K562 (cell line): ENCODE measurements around the gene SNX14. TPM values are rescaled to one million over a fixed set of nuclear protein-coding genes. Genes with fewer than 3 reads are reported as not detected.
A peak's percentile ranks its signal among the peaks of the same experiment; 100 is the strongest.

Experiments used
- CEBPG ChIP-seq, 3 experiments: fragments of 200-800 bp in 1 of 3; sonication (Bioruptor generic) in 1 of 3; sonication (generic) in 1 of 3; formaldehyde crosslinking in 1 of 3; IDR thresholded peaks in 2 of 3; conservative IDR thresholded peaks in 1 of 3; 2 replicates each; pipeline versions ENCODE4 v1.6.1 to v1.8.0; 2016 to 2022; ENCODE audit warnings: missing compliant biosample characterization in 2 of 3, missing genetic modification characterization in 2 of 3, mild to moderate bottlenecking in 1 of 3, missing genetic modification reagents in 1 of 3
- ELF1 ChIP-seq: fragments of 200-800 bp; sonication (Bioruptor generic); IDR thresholded peaks from 2 replicates; pipeline ENCODE4 v1.6.1; 2016; ENCODE audit warnings: missing genetic modification characterization, missing compliant biosample characterization
- ERF ChIP-seq: fragments of 450-650 bp; formaldehyde crosslinking; IDR thresholded peaks from 2 replicates; pipeline ENCODE4 v1.4.0; 2020; ENCODE audit warnings: mild to moderate bottlenecking, mixed read lengths
- ETS2 ChIP-seq: IDR thresholded peaks from 2 replicates; pipeline ENCODE4 v1.6.1; 2016; ENCODE audit warnings: borderline replicate concordance, missing genetic modification characterization, mild to moderate bottlenecking, moderate library complexity, missing compliant biosample characterization; ENCODE audit not compliant: poor library complexity, severe bottlenecking
- FOSL1 ChIP-seq: fragments of 200-800 bp; sonication (Bioruptor generic); conservative IDR thresholded peaks from 2 replicates; pipeline ENCODE4 v1.6.1; 2016; ENCODE audit warnings: missing genetic modification characterization, missing compliant biosample characterization
- HNRNPL ChIP-seq: fragments of 200-400 bp; formaldehyde crosslinking; IDR thresholded peaks from 2 replicates; pipeline ENCODE4 v1.6.1; 2017; ENCODE audit warnings: low read depth, mild to moderate bottlenecking, low read length
- HNRNPLL ChIP-seq: fragments of 200-400 bp; formaldehyde crosslinking; IDR thresholded peaks from 2 replicates; pipeline ENCODE4 v1.6.1; 2017; ENCODE audit warnings: low read length, low read depth, mild to moderate bottlenecking; ENCODE audit not compliant: poor library complexity, severe bottlenecking
- IRF1 ChIP-seq: sonication (generic); formaldehyde crosslinking; IDR thresholded peaks from 2 replicates; pipeline ENCODE4 v1.8.0; 2022; ENCODE audit warnings: missing genetic modification reagents, mild to moderate bottlenecking, borderline replicate concordance
- MTF1 ChIP-seq: fragments of 250-450 bp; sonication (Bioruptor Pico); IDR thresholded peaks from 2 replicates; pipeline ENCODE4 v1.9.0; 2021; ENCODE audit warnings: moderate library complexity, mild to moderate bottlenecking, inconsistent platforms, borderline replicate concordance
- NCOA4 ChIP-seq: fragments of 450-650 bp; IDR thresholded peaks from 2 replicates; pipeline ENCODE4 v1.6.1; 2018; ENCODE audit warnings: mild to moderate bottlenecking; ENCODE audit not compliant: partially characterized antibody
- NCOA6 ChIP-seq: fragments of 450-650 bp; IDR thresholded peaks from 2 replicates; pipeline ENCODE4 v1.6.1; 2017; ENCODE audit warnings: mild to moderate bottlenecking
- NCOR1 ChIP-seq: fragments of 450-650 bp; IDR thresholded peaks from 2 replicates; pipeline ENCODE4 v1.6.1; 2016; ENCODE audit warnings: mild to moderate bottlenecking, moderate library complexity
- NFE2 ChIP-seq: IDR thresholded peaks from 2 replicates; pipeline ENCODE4 v1.6.1; 2014; ENCODE audit warnings: antibody characterized with exemption, low read depth
- NFYB ChIP-seq: IDR thresholded peaks from 2 replicates; pipeline ENCODE4 v1.6.1; 2011; ENCODE audit warnings: mild to moderate bottlenecking, moderate library complexity; ENCODE audit not compliant: insufficient read length; ENCODE audit errors: extremely low read depth
- PML ChIP-seq: IDR thresholded peaks from 2 replicates; pipeline ENCODE4 v1.6.1; 2012; ENCODE audit warnings: low read length, inconsistent platforms
- RHOXF2B ChIP-seq: fragments of 250-450 bp; sonication (Bioruptor Pico); conservative IDR thresholded peaks from 2 replicates; pipeline ENCODE4 v1.5.1; 2021
- SLC30A9 ChIP-seq: fragments of 250-450 bp; sonication (Bioruptor Pico); IDR thresholded peaks from 2 replicates; pipeline ENCODE4 v1.8.0; 2022; ENCODE audit warnings: mild to moderate bottlenecking, moderate library complexity
- TAL1 ChIP-seq: fragments of 450-650 bp; IDR thresholded peaks from 2 replicates; pipeline ENCODE4 v1.6.1; 2016; ENCODE audit warnings: mild to moderate bottlenecking
- TBL1XR1 ChIP-seq, 2 experiments: IDR thresholded peaks; 2 replicates each; pipeline ENCODE4 v1.6.1; 2012; ENCODE audit warnings: improper control_type of control experiment in 2 of 2, low read length in 2 of 2, mild to moderate bottlenecking in 1 of 2
- U2AF2 ChIP-seq: fragments of 200-400 bp; formaldehyde crosslinking; optimal IDR thresholded peaks from 2 replicates; pipeline ENCODE3; 2017; ENCODE audit warnings: low read depth, mild to moderate bottlenecking, low read length
- ZNF133 ChIP-seq: fragments of 250-450 bp; sonication (Bioruptor Pico); IDR thresholded peaks from 2 replicates; pipeline ENCODE4 v1.4.0; 2020; ENCODE audit warnings: mild to moderate bottlenecking
- ZNF384 ChIP-seq: IDR thresholded peaks from 2 replicates; pipeline ENCODE4 v1.6.1; 2012; ENCODE audit warnings: low read depth, low read length, improper control_type of control experiment
- ZNF583 ChIP-seq: fragments of 250-450 bp; sonication (Bioruptor Pico); IDR thresholded peaks from 2 replicates; pipeline ENCODE4 v1.4.0; 2020
- ZNF766 ChIP-seq: fragments of 200-800 bp; sonication (Bioruptor generic); conservative IDR thresholded peaks from 2 replicates; pipeline ENCODE4 v1.6.1; 2016; ENCODE audit warnings: missing genetic modification characterization, missing compliant biosample characterization
- polyA plus RNA-seq, 8 experiments: library from polyadenylated mRNA; depleted of rRNA in 4 of 8; stranded (reverse) in 5 of 8; unstranded in 3 of 8; fragments of >200 nt; fragmentation: Nextera tagmentation in 2 of 8; fragmentation: Illumina TruSeq in 1 of 8; extraction: Ambion mirVana in 2 of 8; extraction: Trizol in 1 of 8; gene quantifications; 2 replicates each; pipeline versions ENCODE4 v1.2.1 to v1.2.3, GENCODE V29; 2011 to 2014; ENCODE audit warnings: inconsistent platforms in 1 of 8, missing spikeins in 1 of 8
- total RNA-seq, 7 experiments: library from RNA; depleted of rRNA in 6 of 7; stranded (reverse); fragments of >200 nt in 6 of 7; fragmentation: Illumina TruSeq in 2 of 7; extraction: Trizol in 2 of 7; gene quantifications; 2 replicates each; pipeline versions ENCODE4 v1.2.1 to v1.2.3, GENCODE V29; 2011 to 2021; ENCODE audit warnings: low replicate concordance in 1 of 7
- TF ChIP-seq, protein P1 (sequence below): fragments of 250-450 bp; sonication (Bioruptor Pico); IDR thresholded peaks from 2 replicates; pipeline ENCODE4 v1.8.0; 2021; ENCODE audit warnings: borderline replicate concordance, mild to moderate bottlenecking, moderate library complexity; ENCODE audit not compliant: poor library complexity, severe bottlenecking
- TF ChIP-seq, protein P2 (sequence below): fragments of 450-650 bp; IDR thresholded peaks from 2 replicates; pipeline ENCODE4 v1.6.1; 2016; ENCODE audit warnings: borderline replicate concordance

Gene SNX14
- total and polyA plus RNA-seq, 9 of the 15 experiments (the other 6 are each of a cell fraction or from before 2014, with no cell fraction given), result 46.5 to 140 (median 71.2) TPM

GRCh38 chr6:85593438-85594196 is at the start of gene SNX14 (continued):
- TF ChIP-seq RHOXF2B (no peak), NFYB (no peak), ZNF384 (no peak), SLC30A9 (CRISPR knock-in tag) (no peak), CEBPG (CRISPR knock-in tag; IDR thresholded peaks at IDR 0.05) (no peak; the same call in 1 of the 2 replicates), CEBPG (tag; conservative IDR thresholded peaks at IDR 0.05 in 1 of 2, IDR thresholded peaks at IDR 0.05 in 1 of 2) (no peak), HNRNPLL (peak; percentile 96), IRF1 (CRISPR knock-in tag) (no peak; the same call in 1 of the 2 replicates), ELF1 (tag) (peak; percentile 93), NCOR1 (0 out of 2 replicates have a peak, but pooled peaks have one; percentile 24), MTF1 (CRISPR knock-in tag) (no peak), NFE2 (no peak), PML (peak; percentile 65; the same call in 1 of the 2 replicates), HNRNPL (peak; percentile 51; the same call in 1 of the 2 replicates), U2AF2 (no peak), ZNF133 (CRISPR knock-in tag) (no peak), ZNF766 (CRISPR knock-in tag) (no peak), ERF (CRISPR knock-in tag) (0 out of 2 replicates have a peak, but pooled peaks have one; percentile 31), ETS2 (tag) (no peak), ZNF583 (CRISPR knock-in tag) (0 out of 2 replicates have a peak, but pooled peaks have one; percentile 41), FOSL1 (peak; percentile 79), NCOA6 (no peak), NCOA4 (no peak), TBL1XR1 (IDR thresholded peaks at IDR 0.05; ENCODE audit: low read length in 2 of 2) (no peak), TAL1 (no peak)
- TF ChIP-seq, protein P1, sequence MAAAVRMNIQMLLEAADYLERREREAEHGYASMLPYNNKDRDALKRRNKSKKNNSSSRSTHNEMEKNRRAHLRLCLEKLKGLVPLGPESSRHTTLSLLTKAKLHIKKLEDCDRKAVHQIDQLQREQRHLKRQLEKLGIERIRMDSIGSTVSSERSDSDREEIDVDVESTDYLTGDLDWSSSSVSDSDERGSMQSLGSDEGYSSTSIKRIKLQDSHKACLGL (CRISPR knock-in tag), result no peak
- TF ChIP-seq, protein P2, sequence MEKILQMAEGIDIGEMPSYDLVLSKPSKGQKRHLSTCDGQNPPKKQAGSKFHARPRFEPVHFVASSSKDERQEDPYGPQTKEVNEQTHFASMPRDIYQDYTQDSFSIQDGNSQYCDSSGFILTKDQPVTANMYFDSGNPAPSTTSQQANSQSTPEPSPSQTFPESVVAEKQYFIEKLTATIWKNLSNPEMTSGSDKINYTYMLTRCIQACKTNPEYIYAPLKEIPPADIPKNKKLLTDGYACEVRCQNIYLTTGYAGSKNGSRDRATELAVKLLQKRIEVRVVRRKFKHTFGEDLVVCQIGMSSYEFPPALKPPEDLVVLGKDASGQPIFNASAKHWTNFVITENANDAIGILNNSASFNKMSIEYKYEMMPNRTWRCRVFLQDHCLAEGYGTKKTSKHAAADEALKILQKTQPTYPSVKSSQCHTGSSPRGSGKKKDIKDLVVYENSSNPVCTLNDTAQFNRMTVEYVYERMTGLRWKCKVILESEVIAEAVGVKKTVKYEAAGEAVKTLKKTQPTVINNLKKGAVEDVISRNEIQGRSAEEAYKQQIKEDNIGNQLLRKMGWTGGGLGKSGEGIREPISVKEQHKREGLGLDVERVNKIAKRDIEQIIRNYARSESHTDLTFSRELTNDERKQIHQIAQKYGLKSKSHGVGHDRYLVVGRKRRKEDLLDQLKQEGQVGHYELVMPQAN, result no peak; the same call in 1 of the 2 replicates
